T-helper 1 cell (primary cell): ENCODE data around the gene KCNK16.

ENCODE experiments used
- DNase-seq, 5 donors: peaks; one replicate each; pipeline ENCODE4 v3.0.0-alpha.2; 2012 to 2020
- total RNA-seq, 4 donors: gene quantifications; one replicate each; lab custom pipeline; 2026; lab: John Stamatoyannopoulos, UW

Gene KCNK16
- 0 reads per million in 4 donors for total RNA-seq

GRCh38 chr6:39322306-39322850 is at the start of gene KCNK16:
Gene KCNK16 (minus strand): TSS chr6:39322702. CDS start chr6:39322540, 162 bp downstream.
- no peak for DNase-seq

- DNase-seq, result no peak
Measured at GRCh38 chr6:39370390-39370789, 47.9 kb upstream of the KCNK16 start.

- no peak for DNase-seq
Measured at GRCh38 chr6:39369987-39370386, 47.5 kb upstream of the KCNK16 start.

- DNase-seq, result no peak
Measured at GRCh38 chr6:39367700-39368099, 45.2 kb upstream of the KCNK16 start.

DNA sequence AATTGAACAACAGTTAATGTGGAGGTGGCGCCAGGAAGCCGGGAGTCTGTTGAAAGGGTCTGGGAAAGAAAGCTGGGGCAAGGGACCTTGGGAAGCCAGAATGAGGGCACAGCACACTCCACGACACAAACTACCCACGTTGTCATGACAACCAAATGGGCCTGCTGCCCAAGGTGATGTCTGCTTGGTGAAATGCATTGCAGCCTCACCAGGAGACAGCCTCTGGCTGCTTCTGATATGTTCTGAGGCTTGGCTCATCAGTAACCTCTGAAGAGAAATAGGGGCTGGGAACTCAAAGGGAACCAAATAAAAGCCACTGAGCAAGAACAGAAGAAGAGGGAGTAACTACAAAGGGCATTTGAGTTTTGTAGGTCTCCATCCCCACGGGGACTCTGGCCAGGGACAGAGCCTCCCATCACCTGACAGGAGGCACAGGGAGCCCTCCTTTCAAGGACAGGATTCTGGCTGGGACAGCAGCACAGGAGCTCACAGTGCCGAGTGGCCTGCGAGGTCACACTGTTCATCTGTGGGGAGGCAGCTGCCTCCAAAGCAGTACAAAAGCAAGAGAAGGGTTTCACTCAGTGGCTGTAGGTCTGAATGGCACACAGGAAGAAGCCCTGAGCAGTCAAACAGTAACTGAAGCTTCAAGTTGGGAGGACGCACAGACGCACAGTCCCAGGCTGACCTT is 44.6 kb upstream of the KCNK16 start:
- no peak for DNase-seq

- DNase-seq, result no peak
Measured at GRCh38 chr6:39365281-39366074, 43.0 kb upstream of the KCNK16 start.

- DNase-seq, result no peak
Measured at GRCh38 chr6:39363280-39363679, 40.8 kb upstream of the KCNK16 start.

DNA sequence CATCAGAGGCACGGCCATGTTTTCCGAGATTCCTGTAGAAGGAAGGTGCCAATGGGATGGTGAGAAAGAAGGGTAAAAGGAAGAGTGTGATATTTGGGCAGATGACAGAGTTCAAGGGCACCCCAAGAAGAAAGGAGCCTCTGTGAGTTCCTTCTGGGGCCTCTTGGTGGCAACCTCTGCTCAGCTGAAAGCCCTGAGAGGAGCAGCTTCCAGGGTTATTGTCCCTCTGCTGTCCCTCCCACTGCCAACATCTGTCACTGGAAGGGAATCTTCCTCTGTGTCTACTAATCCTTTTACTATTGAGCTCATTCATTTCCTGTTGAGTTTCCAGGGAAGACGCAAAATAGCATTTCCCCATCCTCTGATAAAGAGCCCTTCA is 40.0 kb upstream of the KCNK16 start:
- DNase-seq, result no peak

DNA sequence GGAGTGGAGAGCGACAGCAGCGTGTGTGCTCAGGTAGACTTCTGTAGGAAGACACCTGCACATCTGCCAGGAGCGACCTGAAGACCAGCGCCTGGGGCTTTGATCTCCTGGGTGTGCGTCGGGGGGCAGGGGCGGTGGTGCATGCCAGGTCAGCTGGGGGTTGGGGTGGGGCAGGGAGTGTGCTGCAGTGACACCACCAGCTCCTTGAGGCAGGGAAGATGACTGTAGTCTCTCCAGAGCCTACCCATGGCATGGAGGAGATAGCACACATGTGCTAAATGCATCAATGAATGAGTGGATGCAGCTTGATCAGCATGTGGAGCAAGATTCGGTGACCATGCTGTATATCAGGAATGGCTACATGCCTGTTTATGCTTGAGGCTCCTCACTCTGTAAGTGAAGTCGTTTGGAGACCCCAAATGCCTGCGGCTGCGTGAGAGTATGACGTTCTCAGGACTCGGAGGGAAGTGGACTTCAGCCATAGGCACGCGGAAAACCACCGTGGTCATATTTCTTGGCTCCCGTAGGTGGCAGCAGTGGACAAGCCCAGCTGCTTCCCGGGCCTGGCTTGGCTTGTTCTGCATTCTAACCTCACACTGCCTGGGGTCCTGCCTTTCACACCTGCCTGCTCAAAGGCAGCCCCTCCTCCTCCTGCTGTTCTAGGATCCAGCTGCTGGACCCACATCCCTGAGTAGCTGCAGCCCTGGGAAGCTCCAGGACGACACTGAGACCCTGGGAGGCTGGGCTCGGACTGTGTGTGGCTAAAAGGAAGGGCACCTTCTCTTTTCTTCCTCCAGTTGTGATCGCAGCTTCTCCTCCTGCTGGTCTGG is 39.4 kb upstream of the KCNK16 start:
- peak in 2 of 5 donors; percentile 3 to 26 for DNase-seq

DNA sequence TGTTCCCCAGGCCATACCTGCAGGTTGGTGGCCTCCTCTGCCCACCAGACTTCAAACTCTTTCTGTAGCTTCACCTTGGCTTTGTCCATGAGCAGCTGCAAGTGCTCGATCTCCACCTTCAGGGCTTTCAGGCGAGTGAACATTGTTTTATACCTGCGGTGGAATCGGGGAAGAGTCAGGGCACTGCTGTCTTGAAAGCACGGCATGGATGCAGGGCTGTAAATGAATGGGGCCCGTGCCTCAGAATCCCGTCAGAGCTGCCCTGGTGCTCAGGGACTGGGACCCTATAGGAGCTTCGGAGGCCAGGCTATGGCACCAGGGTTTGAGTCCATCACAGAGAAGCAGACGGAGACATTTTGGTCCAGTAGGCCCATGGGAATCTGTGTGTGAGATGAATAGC is 37.9 kb upstream of the KCNK16 start:
- DNase-seq, result no peak

- DNase-seq, result no peak
Measured at GRCh38 chr6:39357998-39358686, 35.6 kb upstream of the KCNK16 start.

DNA sequence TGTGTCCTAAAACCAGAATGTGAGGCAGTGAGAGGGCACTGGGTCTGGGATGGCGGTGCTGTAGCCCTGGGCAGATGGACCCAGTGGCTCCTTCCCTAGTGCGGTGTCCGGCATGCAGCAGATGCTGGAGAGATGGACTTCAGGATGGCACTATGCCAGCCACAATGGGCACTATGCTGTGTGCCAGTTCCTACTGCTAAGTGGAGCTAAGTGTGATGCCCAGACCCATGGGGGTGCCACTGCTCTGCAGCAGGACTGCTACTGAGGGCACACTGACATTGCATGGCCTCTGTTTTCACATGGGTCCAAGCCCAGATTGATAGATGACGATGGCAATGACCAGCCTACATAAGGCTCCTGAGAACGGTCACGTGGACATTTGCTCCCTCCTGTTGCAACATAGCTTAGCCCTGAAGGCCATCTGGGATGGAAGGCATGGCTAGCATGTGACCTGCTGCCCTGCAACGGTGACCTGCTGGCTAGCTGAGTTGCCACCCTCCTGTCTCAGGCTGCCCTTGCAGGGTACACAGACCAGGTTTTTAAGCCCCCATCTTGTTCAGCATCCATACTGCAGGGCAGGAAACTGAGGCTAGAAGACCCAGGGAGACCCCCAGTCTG is 31.3 kb upstream of the KCNK16 start:
- no peak for DNase-seq

DNA sequence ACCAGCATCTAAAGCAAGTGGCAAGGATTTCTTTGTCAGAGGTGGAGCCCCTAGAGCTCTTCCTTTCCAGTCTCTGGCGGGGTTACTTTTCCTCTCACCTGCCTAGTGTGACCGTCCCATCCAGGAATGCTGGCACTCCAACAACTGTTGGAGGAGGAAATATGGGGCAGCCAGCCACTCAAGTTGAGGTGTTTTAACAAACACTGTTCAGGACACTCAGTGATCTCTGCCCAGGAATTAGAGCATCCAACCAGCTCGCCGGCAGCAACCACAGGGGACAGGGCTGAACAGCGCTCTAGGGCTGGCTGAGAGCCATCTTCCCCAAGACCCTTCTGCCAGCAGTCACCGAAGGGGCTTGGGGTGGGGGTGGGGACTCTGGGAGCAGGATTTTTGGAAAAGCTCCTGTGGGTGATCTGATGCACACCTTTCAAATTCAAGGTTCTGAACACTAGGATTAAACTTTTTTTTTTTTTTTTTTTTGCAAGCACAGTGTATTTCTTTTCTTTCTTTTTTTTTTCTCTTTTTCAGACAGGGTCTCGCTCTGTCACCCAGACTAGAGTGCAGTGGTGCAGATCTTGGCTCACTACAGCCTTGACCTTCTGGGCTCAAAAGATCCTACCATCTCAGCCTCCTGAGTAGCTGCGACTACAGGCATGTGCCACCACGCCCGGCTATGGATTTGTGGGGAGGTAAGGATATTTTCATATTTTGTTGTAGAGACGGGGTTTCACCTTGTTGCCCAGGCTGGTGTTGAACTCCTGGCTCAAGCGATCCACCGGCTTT is 28.4 kb upstream of the KCNK16 start:
- no peak for DNase-seq

- no peak for DNase-seq
Measured at GRCh38 chr6:39348740-39349139, 26.2 kb upstream of the KCNK16 start.

GRCh38 chr6:39347906-39348585 is 25.5 kb upstream of the KCNK16 start:
- DNase-seq, result peak in 2 of 5 donors; percentile 35 to 38

GRCh38 chr6:39347206-39347605 is 24.7 kb upstream of the KCNK16 start:
- no peak for DNase-seq

- no peak for DNase-seq
Measured at GRCh38 chr6:39344821-39345280, 22.3 kb upstream of the KCNK16 start.

DNA sequence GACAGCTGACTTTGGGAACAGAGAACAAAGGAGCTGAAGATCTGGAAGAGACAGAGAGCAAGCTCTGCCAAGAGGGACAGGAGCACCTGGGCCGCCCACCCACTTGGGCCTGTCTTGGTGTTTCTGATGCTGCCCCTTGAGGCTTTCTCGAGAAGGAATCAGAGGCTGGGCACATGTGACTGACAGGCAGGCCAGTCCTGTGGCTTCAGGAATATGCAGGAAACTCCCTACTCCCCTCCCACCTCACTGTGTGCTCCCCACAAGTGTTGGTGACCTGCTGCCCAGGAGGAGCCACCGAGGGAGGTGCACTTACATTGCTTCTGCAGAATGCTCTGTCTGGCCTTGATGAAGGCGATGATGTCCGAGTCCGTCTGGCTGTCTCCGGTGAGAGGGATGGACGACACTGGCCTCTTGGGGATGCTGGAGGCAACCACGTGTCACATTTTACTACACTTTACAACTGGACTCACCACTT is 20.9 kb upstream of the KCNK16 start:
- DNase-seq, result no peak

- no peak for DNase-seq
Measured at GRCh38 chr6:39342692-39343395, 20.3 kb upstream of the KCNK16 start.

- no peak for DNase-seq
Measured at GRCh38 chr6:39341937-39342336, 19.4 kb upstream of the KCNK16 start.
